ENCODE data around the gene TMEM134. TPM values are rescaled to one million over a fixed set of nuclear protein-coding genes. Genes with fewer than 3 reads are reported as not detected.

TMEM134 gene
- total RNA-seq, 3 donors from 2014 or later (not counting 1 experiment from before 2014, with no cell fraction given): 57.8 to 65.7 (median 61.2) TPM

GRCh38 chr11:67434395-67434881, 34.6 kb downstream of the TMEM134 start:
- Histone ChIP-seq H3K9me3 (ENCODE audit: control insufficient read depth, insufficient read depth, low read length) (no peaks in the 10 kb centered on the region), H3K27me3 (ENCODE audit: control insufficient read depth, insufficient read depth, low read length) (no peaks in the 10 kb centered on the region), H3K27ac (ENCODE audit: low read length) (peak overlapping the region; percentile 86), H3K4me1 (ENCODE audit: control insufficient read depth, insufficient read depth, low read length) (peaks cover 73% of the 10 kb centered on the region), H3K4me3 (ENCODE audit: low read length) (no peak overlapping the region), H3K36me3 (ENCODE audit: control insufficient read depth, insufficient read depth, low read length) (peaks cover 35% of the 10 kb centered on the region)
- 47% methylated on average over 23 of the region's 23 CpGs for WGBS (ENCODE audit: insufficient coverage)
- TF ChIP-seq CTCF (IDR thresholded peaks at IDR 0.05): no peak
- DNase-seq (peak in 1 of 2 donors; percentile 54), ATAC-seq (peak in 1 of 3 donors; percentile 3)
- Mint-ChIP-seq H3K36me3 (no peaks in the 10 kb centered on the region), H3K27ac (peak overlapping the region; percentile 88 to 92), H3K27me3 (ENCODE audit: low read depth in 2 of 2) (no peaks in the 10 kb centered on the region), H3K4me3 (peak overlapping the region; percentile 78), H3K4me1 (peaks cover 43 to 65% of the 10 kb centered on the region in 2 donors), H3K9me3 (no peaks in the 10 kb centered on the region)
- intact Hi-C loops (cut with micrococcal nuclease): no loop called here

- TF ChIP-seq CTCF (IDR thresholded peaks at IDR 0.05): no peak
- Histone ChIP-seq H3K4me1 (ENCODE audit: control insufficient read depth, insufficient read depth, low read length) (peaks cover 73% of the 10 kb centered on the region), H3K9me3 (ENCODE audit: control insufficient read depth, insufficient read depth, low read length) (no peaks in the 10 kb centered on the region), H3K27me3 (ENCODE audit: control insufficient read depth, insufficient read depth, low read length) (no peaks in the 10 kb centered on the region), H3K27ac (ENCODE audit: low read length) (peak overlapping the region; percentile 86), H3K36me3 (ENCODE audit: control insufficient read depth, insufficient read depth, low read length) (peaks cover 35% of the 10 kb centered on the region), H3K4me3 (ENCODE audit: low read length) (no peak overlapping the region)
- no peaks in the 10 kb centered on the region for H3K9me3 Mint-ChIP-seq
- ATAC-seq: peak; percentile 58 to 67 (median 64)
- H3K27ac Mint-ChIP-seq: peak overlapping the region; percentile 88 to 92
- H3K4me3 Mint-ChIP-seq: peak overlapping the region; percentile 78
- peak; percentile 45 to 56 for DNase-seq
- no peaks in the 10 kb centered on the region for H3K36me3 Mint-ChIP-seq
- no peaks in the 10 kb centered on the region for H3K27me3 Mint-ChIP-seq (ENCODE audit: low read depth in 2 of 2)
- WGBS (ENCODE audit: insufficient coverage): 45% methylated on average over 20 of the region's 22 CpGs
- intact Hi-C loops (cut with micrococcal nuclease): no loop called here
- peaks cover 39 to 62% of the 10 kb centered on the region in 2 donors for H3K4me1 Mint-ChIP-seq
Measured at GRCh38 chr11:67433536-67434394, 35.3 kb downstream of the TMEM134 start.

- Histone ChIP-seq H3K27ac (ENCODE audit: low read length) (peak overlapping the region; percentile 86), H3K4me3 (ENCODE audit: low read length) (no peak overlapping the region), H3K9me3 (ENCODE audit: control insufficient read depth, insufficient read depth, low read length) (no peaks in the 10 kb centered on the region), H3K27me3 (ENCODE audit: control insufficient read depth, insufficient read depth, low read length) (no peaks in the 10 kb centered on the region), H3K4me1 (ENCODE audit: control insufficient read depth, insufficient read depth, low read length) (peaks cover 67% of the 10 kb centered on the region), H3K36me3 (ENCODE audit: control insufficient read depth, insufficient read depth, low read length) (peaks cover 35% of the 10 kb centered on the region)
- H3K27ac Mint-ChIP-seq: peak overlapping the region; percentile 88 to 92
- H3K27me3 Mint-ChIP-seq (ENCODE audit: low read depth in 2 of 2): no peaks in the 10 kb centered on the region
- TF ChIP-seq CTCF (IDR thresholded peaks at IDR 0.05): no peak
- no peaks in the 10 kb centered on the region for H3K9me3 Mint-ChIP-seq
- peaks cover 43 to 57% of the 10 kb centered on the region in 2 donors for H3K4me1 Mint-ChIP-seq
- no peaks in the 10 kb centered on the region for H3K36me3 Mint-ChIP-seq
- intact Hi-C loops (cut with micrococcal nuclease): no loop called here
- H3K4me3 Mint-ChIP-seq: peak overlapping the region; percentile 45
- ATAC-seq (no peak), DNase-seq (peak in 1 of 2 donors; percentile 13)
- 76% methylated on average over 21 of the region's 22 CpGs for WGBS (ENCODE audit: insufficient coverage)
Measured at GRCh38 chr11:67432655-67433349, 36.2 kb downstream of the TMEM134 start.
